GM19035 (cell line): ENCODE results near the gene COX8A.
"Not testable (repeated sequence)": the region's sequence is repeated elsewhere in the genome, so short reads cannot be mapped to it uniquely, and the experiment has no call there.

Source experiments
- ATAC-seq: cut with Tn5 transposase; IDR thresholded peaks from one replicate; pipeline ENCODE4 v1.9.1; 2021; ENCODE audit not compliant: unreplicated experiment

Gene COX8A

DNA sequence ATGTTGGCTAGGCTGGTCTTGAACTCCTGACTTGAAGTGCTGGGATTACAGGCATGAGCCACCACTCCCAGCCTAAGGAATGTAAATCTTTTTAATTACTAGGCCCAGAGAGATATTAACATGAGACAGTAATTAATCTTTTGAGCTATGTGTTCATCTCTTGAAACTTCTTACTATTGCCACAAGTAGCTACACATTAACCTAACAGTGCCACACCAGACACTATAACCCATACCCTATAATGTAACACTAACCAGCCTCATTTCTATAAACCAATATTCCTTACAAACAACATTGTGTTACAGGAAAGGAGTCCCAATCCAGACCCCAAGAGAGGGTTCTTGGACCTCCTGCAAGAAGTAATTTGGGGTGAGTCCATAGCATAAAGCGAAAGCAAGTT is 8.0 kb upstream of the COX8A start:
- ATAC-seq: no peak

DNA sequence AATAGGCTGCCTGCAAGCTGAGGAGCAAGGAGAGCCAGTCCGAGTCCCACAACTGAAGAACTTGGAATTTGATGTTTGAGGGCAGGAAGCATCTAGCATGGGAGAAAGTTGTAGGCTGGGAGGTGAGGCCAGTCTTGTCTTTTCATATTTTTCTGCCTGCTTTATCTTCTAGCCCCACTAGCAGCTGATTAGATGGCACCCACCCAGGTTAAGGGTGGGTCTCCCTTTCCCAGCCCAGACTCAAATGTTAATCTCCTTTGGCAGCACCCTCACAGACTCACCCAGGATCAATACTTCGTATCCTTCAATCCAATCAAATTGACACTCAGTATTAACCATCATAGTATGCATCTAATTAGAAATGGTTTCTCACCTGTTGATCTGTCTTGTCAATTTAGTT is 5.0 kb upstream of the COX8A start:
- no peak for ATAC-seq

DNA sequence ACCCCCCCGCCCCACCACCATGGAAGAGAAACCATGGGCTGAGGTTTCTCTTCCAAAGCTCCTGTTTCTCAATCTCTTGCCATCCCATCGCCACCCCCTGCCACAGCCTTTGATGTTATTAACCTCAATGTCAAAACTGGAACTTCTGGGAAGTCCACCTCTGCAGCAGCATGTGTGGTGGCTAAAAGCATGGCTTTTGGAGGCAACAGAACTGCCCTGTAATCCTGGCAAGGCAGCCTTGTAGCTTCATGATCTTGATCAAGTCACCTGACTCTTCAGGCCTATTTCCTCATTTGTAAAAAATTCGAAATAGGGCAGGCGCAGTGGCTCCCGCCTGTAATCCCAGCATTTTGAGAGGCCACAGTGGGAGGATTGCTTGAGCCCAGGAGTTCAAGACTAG is 3.5 kb upstream of the COX8A start:
- ATAC-seq: no peak

DNA sequence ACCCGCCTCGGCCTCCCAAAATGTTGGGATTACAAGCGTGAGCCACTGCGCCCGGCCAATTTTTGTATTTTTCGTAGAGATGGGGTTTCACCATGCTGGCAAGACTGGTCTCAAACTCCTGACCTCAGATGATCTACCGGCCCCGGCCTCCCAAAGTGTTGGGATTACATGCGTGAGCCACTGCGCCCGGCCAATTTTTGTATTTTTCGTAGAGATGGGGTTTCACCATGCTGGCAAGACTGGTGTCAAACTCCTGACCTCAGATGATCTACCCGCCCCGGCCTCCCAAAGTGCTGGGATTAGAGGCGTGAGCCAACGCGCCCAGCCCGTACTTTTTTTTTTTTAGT is 535 bp upstream of the COX8A start:
- ATAC-seq: not testable (repeated sequence)

DNA sequence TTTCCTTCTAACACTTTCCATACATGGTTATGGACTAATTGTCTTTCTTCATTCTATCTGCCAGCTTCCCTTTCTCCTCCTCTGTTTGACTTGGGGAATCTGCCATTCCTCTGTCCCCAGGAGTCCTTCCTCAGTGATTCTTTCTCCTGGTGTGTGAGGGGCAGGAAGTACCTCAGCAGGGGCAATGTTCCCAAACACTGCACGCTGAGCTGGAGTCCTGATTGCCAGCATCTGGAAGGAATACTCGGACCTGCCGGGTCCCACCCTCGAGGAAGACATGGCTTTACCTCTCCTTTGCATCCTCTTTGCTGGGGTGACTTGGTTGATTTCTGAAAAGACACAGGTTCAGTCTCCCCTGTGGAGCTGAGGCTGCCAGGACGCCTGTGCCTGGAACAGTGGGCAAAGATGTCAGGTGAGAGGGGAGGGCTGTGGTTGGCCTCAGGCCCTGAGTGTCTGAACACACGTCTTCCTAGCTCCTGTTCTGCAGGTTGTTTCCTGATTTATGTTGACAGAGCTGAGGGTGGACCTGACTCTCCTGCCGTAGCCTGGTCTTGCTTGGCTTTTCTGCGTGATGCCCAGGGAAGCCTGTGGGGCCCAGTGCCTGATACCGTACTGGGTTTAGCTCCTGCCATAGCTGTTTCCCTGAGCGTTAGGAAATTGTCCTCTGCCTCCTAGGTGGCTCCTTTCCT is 4.3 kb downstream of the COX8A start:
- ATAC-seq: no peak

DNA sequence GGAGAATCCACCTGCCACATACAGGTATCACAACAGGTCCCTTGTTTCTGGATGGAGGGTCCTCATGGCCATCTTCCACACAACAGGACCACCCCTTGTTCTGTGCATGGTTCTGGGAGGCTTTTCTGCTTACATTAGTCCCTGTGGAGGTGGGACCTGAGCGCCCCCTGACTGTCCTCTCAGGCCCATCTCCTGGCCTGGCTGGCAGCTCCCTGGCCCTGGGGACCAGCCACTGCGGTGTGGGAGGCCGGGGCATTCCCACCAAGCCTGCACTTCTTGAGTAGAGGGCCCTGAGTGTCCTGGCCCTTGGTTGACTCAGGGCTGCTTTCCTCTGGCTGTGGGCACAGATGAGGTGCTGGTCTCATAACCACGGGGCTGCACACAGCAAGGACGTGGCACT is 5.0 kb downstream of the COX8A start:
- no peak for ATAC-seq

DNA sequence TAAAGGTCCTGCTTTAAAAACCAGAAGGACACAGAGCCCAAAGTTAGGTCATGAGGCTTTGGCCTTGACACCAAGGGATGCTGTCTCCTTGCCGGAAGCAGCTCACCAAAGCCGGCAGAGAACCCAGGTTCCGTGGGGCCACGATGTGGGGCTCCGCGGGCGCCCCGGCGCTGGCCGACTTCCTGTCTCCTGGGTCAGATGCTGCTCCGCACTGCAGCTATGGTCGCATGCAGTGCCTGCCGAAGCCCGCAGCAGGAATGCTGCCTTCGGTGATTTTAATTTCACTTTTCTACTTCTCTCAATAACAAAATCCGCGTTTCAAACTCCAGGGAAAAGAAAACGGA is 11.4 kb downstream of the COX8A start:
- peak; percentile 40 for ATAC-seq

DNA sequence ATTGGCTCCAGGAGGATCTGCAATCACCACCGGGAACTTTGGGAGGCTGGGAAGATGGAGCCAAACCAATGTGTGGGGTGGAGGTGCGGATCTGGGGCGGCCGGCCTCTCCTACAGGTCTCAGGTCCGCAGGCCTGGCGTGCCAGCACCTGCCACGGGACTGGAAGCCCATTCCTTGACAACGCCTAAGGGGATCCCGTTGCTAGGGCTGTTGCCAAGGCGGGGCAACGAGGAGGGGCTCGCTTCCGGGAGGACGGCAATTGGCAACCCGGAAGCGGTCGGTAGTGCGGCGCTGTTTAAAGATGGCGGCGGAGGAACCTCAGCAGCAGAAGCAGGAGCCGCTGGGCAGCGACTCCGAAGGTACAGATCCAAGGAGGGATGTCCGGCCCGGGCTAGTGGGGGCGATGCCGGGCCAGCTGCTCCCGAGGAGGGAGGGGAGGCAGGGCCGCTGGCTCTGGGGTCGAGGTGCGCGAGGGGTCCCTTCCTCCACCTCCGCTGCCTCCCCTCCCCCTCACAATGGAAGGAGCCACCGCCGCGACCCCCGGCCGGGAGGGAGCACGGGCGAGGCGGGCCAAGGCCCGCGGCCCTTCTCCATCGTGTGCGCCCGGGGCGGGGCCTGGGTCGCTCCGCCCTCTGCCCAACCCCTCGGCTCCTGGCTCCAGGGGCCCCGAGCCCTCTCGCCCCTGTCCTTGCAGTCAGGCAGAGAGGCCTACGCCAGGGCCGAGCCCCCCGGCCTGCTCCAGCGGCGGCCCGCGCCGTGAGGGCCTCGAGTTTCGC is 11.9 kb downstream of the COX8A start, which contains the start of gene OTUB1:
Gene OTUB1 (plus strand): TSS at position 283 of the 776 bp plus-strand sequence. CDS start 19 bp downstream, at position 302.
- ATAC-seq: peak; percentile 91

DNA sequence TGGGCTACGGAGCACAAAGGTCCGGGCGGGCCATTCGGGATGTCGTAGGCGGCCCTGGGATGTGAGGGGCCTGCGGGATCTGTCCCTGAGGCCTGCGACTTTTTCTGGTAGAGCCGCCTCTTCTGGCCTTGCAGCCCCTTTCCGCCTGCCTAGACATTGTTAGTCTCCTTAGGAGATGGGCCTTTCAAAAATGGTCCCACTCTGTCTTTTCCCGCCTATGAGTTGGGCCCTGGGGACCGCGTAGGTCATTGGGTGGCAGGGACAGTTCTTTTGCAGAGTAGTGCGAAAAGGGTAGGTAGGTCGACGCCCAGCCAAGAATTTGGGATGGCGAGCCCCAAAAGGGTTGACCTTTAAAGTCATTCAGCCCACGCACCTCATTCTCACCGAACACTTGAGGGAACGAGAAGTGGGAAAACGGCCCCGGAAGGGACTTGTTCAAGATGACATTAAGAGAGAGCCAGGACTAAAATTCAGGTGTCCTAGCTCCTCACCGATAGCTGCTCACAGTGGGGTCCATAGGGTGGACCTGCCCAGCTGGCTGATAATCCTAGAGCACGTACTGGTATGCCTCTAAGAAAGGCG is 12.6 kb downstream of the COX8A start:
- ATAC-seq: no peak

DNA sequence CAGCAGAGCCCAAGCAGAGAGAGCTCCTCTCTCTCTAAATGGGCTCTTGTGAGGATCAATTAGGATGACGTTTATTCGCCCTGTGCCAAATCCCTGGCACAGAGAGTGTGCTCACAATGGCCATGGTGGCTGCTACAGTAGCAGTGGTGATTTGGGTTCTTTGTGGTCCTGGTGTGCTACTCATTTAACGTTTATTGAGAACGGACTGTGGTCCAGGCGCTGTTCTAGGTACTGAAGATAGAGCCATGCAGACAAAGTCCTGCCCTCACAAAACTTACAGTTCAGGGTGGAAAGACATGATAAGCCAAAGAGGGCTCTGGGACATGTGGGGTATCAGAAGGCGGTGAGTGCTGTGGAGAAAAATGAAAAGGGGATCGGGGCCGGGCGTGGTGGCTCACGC is 17.1 kb downstream of the COX8A start:
- ATAC-seq: no peak

DNA sequence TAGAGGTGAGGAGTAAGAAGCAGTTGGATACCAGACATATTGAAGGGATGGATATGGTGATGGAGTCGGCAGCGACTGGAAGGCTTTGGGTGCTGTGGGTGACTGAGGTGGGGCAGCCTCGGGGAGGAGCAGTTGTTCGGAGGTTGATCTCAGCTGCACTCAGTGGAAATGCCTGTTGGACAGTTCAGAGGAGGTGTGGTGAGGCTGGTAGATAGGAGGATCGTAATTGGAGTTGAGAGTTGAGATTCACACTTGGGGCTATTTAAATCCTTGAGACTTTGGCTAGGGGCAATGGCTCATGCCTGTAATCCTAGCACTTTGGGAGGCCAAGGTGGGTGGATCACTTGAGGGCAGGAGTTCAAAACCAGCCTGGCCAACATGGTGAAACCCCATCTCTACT is 18.7 kb downstream of the COX8A start:
- ATAC-seq: no peak

DNA sequence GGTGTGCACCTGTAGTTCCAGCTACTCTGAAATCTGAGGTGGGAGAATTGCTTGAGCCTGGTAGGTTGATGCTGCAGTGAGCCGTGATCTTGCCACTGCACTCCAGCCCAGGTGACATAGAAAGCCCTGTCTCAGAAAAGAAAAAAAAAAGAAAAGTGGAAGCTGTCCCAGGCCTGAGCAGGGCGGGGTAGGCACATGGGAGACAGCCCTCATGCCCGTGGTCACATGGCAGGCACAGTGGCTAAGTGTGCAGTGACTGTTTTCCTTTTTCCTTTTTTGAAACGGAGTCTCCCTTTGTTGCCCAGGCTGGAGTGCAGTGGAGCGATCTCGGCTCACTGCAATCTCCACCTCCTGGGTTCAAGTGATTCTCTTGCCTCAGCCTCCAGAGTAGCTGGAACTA is 19.6 kb downstream of the COX8A start:
- ATAC-seq: no peak

DNA sequence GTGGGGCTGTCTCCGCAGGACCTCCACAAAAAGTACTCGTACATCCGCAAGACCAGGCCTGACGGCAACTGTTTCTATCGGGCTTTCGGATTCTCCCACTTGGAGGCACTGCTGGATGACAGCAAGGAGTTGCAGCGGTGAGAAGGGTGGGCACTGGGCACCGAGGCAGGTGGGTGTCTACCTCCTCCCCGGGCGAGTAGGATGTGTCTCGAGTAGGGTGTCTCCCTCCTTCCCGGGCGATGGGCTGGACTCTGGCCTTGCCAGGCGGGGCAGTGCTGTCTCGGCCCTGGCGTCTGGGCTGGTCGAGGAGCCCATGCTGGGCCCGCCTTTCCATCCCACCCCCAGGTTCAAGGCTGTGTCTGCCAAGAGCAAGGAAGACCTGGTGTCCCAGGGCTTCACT is 22.1 kb downstream of the COX8A start:
- ATAC-seq: no peak

DNA sequence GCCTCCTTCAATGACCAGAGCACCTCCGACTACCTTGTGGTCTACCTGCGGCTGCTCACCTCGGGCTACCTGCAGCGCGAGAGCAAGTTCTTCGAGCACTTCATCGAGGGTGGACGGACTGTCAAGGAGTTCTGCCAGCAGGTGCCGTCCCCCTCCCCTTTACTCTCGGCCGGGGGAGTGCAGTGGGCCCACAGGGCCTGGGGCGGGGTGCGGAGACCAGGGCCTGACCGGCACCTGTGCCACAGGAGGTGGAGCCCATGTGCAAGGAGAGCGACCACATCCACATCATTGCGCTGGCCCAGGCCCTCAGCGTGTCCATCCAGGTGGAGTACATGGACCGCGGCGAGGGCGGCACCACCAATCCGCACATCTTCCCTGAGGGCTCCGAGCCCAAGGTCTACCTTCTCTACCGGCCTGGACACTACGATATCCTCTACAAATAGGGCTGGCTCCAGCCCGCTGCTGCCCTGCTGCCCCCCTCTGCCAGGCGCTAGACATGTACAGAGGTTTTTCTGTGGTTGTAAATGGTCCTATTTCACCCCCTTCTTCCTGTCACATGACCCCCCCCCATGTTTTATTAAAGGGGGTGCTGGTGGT is 22.8 kb downstream of the COX8A start:
- no peak for ATAC-seq

DNA sequence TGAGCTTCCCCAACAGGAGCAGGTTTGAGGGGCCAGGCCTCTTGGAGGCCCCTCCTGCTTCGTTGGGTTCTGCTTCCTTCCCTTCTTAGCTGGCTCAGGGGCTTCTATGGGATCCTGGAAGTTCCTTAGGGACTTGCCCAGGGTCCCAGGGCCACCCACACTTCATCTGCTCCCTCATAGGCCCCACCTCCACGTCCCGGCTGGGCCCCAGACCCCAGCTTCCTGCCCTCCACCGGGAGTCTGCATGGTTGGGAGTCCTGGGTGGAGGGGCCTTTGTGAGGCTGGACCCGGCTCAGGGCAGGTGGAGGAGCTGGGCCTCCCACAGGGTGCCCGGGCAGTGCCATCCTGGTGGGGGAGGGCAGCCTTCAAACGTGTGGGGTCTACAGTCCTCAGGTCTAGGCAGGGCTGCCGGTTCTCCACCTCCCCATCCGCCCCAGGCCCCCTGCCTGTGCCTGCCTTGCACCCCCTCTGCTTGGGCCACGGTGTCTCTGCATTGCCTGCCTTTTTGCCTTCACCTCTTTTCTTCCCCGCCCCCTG is 23.4 kb downstream of the COX8A start:
- ATAC-seq: no peak

DNA sequence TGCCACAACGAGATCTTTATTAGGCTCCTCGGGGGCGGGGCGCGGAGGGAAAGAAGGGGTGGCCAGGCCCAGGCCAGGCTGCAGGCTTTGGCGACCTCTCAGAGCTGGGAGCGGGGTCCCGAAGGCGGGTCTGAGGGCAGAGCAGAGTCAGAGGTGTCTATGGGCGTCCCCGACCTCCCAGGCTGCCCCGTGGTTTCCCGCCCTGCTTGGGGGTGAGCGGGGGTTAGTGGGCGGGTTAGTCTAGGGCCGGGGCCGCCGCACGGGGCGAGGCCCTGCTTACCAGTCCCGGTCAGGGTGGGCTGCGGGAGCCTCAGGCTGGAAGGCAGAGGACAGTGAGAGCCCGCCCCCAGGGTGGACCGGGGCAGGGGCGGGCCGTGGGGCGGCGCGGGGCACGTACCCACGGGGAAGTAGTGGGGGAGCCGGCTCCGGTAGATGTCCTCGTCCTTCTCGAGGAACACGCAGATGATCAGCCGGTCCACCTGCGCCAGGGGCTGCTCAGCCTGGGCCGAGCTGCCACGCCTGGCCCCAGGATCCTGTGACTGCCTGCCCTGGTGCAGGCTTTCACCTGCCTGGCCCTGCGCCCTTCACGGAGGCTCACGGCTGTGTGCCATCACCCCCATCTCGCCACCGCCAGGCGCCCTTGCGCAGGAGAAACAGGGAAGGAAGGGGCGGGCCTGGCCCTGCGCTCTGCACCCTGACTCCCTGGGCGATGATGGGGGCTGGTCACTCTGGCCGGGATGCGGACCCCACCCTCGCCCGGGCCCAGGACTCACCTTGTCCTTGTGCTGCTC is 24.3 kb downstream of the COX8A start:
- no peak for ATAC-seq

DNA sequence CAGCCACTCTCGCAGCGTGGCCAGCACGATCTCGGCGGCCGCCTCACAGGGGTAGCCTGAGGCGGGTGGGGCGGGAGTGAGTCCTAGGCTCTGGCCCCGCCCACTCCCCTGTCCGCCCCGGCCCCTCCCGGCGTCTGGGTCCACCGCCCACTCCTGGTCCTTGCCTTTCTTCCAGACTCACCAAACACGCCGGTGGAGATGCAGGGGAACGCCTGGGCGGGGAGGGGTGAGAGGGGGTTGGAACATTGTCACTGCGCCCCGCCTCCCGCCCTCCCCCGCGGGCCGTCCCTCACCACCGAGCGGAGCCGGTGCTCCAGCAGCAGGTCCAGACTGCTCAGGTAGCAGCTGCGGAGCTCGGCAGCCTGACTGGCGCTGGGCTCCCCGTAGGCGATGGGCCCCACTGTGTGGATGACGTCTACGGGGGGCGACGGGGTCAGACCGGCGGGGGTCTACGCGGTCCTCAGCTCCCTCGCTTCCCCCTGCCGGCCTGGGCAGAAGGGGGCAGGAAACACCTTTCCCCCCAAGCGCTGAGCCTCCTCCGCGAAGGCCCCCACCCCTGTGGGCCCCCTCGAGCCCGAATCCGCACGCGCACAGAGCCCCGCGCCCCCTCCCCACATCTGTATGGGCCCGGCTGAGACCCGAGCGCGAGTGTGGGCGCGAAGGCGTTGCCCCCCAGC is 25.1 kb downstream of the COX8A start:
- no peak for ATAC-seq

DNA sequence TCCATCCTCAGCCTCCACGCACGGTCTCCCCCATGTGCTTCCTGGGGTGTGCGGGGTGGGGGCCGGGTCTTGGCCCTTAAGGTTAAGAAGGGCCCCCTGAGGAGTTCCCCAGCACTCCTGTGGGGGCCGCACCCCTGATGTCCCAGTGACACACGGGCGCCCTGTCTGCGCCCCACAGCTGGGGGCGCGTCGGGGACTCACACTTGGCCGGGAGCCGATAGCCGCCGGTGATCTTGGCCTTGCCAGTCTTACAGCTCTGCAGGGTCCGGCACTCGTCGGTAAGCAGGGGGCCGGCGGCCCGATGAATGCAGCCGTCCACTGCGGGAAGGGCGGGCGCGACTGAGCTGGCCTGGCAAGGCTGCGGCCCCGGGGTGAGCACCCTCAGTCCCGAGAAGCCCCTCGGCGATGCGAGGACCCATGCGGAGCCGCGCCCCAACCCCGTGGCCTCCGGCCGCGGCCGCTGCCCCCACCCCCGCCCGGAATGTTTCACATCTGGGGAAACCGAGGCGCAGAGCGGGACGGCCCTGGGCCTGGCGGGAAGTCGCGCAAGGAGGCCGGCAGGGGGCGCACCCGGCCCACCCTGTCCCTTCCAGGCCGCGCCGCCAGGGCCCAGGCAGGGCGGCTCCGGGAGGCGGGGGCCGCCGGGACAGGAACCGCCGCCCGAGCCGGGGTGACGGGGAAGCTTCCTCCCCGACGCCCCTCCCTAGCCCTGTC is 25.8 kb downstream of the COX8A start:
- peak; percentile 58 for ATAC-seq

DNA sequence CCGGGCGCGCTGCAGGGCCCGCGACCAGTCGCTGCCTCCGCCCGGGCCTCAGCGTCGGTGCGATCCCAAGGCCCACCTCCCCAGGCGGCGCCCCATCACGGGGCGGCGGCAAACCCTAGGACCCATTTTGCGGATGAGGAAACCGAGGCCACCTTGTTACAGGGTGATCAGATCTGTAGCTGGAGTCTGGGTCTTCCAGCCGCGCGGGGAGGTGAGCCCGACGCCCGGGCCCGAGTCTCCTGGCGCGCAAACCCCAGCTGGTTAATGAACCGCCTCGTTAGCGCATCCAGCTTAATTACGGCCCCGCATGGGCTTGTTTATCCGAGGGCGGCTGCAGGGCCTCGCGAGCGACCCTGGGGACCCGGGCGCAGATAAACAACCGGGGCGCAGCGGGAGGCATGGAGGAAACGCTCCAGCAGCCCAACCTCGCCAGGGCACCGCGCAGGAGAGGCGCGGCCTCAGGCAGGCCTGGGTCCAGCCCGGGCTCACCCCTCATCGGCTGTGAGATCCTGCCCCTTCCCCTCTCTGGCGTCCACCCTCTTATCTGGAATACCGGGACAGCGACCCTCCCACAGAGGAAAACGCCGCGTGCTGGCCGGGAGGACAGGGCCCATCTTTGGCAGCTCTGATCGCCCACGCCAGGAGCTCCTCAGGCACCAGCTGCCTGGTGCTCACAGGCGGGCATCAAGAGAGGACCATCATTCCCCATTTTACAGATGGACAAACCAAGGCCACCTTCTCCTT is 26.5 kb downstream of the COX8A start:
- no peak for ATAC-seq
